Prostate gland (tissue), 2 donors: ENCODE results near the gene NPC1. TPM values are rescaled to one million over a fixed set of nuclear protein-coding genes. Genes with fewer than 3 reads are reported as not detected.

Source experiments
- DNase-seq: peaks from one replicate; pipeline ENCODE4 v3.0.0-alpha.2; 2019; ENCODE audit warnings: low spot score
- H3K27ac ChIP-seq, 2 donors: fragments of 200-600 bp; sonication (generic); 2 replicates each; pipeline ENCODE4 v1.5.1; 2017 to 2019
- H3K27me3 ChIP-seq: fragments of 200-600 bp; sonication (generic); replicated peaks from 2 replicates; pipeline ENCODE4 v1.5.1; 2019; ENCODE audit not compliant: insufficient read depth
- H3K36me3 ChIP-seq, 2 donors: fragments of 200-600 bp; sonication (generic); 1 replicate in 1 of 2; 2 replicates in 1 of 2; pipeline versions ENCODE4 v1.5.1 to v1.8.1; 2017 to 2019
- H3K4me1 ChIP-seq: fragments of 200-600 bp; sonication (generic); replicated peaks from 2 replicates; pipeline ENCODE4 v1.5.1; 2019
- H3K4me3 ChIP-seq, 2 donors: fragments of 200-600 bp; sonication (generic); 2 replicates each; pipeline ENCODE4 v1.5.1; 2017 to 2019
- H3K9me3 ChIP-seq: fragments of 200-600 bp; sonication (generic); 2 replicates; pipeline ENCODE4 v1.5.1; 2017
- POLR2A ChIP-seq: fragments of 450-650 bp; IDR thresholded peaks from one replicate; pipeline ENCODE4 v1.6.1; 2016; ENCODE audit warnings: antibody characterized with exemption, mild to moderate bottlenecking
- POLR2AphosphoS5 ChIP-seq: sonication (generic); formaldehyde crosslinking; IDR thresholded peaks from one replicate; pipeline ENCODE4 v1.6.1; 2017; ENCODE audit warnings: antibody characterized with exemption
- WGBS: methylation state at CpG from one replicate; pipeline ENCODE4 v1.1.5; 2018; 5-methylcytosine and 5-hydroxymethylcytosine counted together
- intact Hi-C: fragments of 100-400 bp; cut with DNase I; formaldehyde crosslinking; loops from one replicate; pipeline ENCODE4 v1.14.2; 2022
- total RNA-seq, 2 donors: library from RNA; depleted of rRNA; stranded (reverse); fragments of >200 nt; gene quantifications; one replicate each; pipeline ENCODE4 v1.1.0, GENCODE V29; 2016
- TF ChIP-seq, protein P1 (sequence below), 4 experiments: fragments of 200-600 bp in 2 of 4; fragments of 450-650 bp in 2 of 4; sonication (generic) in 2 of 4; IDR thresholded peaks; 1 replicate in 3 of 4; 2 replicates in 1 of 4; pipeline ENCODE4 v1.5.1; 2016 to 2019; ENCODE audit warnings: antibody characterized with exemption in 4 of 4, mild to moderate bottlenecking in 2 of 4, moderate library complexity in 2 of 4

Gene NPC1
- total RNA-seq, 2 donors from 2014 or later: 32.0 to 63.5 TPM

DNA sequence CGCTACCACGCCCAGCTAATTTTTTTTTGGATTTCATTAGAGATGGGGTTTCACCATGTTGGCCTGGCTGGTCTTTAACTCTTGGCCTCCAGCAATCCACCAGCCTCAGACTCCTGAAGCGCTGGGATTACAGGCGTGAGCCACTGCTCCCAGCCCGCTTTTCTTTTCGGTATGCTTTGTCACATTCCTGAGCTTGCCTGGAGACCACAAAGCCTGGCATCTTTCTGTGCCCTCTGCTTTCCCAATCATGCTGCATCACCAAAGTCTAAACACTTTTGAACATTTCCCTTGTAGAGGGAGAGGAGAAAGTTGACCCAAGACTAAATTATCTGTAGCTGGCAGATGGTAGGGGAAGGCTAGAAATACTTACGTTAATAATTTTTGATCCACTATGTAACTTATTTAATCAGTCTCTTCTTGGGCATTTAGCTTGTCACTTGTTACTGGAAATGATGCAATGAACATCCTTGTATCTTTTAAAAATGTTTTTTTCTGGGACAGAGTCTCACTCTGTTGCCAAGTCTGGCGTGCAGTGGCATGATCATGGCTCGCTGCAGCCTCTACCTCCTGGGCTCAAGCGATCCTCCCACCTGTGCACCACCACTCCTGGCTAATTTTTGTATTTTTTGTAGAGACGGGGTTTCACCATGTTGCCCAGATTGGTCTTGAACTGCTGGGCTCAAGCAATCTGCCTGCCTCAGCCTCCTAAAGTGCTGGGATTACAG is 2.7 kb upstream of the NPC1 start:
- peak; percentile 24 for DNase-seq
- TF ChIP-seq, protein P1, sequence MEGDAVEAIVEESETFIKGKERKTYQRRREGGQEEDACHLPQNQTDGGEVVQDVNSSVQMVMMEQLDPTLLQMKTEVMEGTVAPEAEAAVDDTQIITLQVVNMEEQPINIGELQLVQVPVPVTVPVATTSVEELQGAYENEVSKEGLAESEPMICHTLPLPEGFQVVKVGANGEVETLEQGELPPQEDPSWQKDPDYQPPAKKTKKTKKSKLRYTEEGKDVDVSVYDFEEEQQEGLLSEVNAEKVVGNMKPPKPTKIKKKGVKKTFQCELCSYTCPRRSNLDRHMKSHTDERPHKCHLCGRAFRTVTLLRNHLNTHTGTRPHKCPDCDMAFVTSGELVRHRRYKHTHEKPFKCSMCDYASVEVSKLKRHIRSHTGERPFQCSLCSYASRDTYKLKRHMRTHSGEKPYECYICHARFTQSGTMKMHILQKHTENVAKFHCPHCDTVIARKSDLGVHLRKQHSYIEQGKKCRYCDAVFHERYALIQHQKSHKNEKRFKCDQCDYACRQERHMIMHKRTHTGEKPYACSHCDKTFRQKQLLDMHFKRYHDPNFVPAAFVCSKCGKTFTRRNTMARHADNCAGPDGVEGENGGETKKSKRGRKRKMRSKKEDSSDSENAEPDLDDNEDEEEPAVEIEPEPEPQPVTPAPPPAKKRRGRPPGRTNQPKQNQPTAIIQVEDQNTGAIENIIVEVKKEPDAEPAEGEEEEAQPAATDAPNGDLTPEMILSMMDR (IDR thresholded peaks at IDR 0.05): no peak
- TF ChIP-seq POLR2AphosphoS5 (no peak), POLR2A (no peak)
- no peaks in the 10 kb centered on the region for H3K27me3 ChIP-seq
- no peak overlapping the region for H3K4me3 ChIP-seq
- no peaks in the 10 kb centered on the region for H3K36me3 ChIP-seq
- H3K9me3 ChIP-seq: no peaks in the 10 kb centered on the region
- intact Hi-C loops: loop anchor here (5.0 to 10.0 kb wide), 2 partner anchors 87 to 454 kb away; partner anchors contain the start of genes CABLES1 and RMC1
- peak overlapping the region in 1 of 2 donors; percentile 12 for H3K27ac ChIP-seq
- WGBS: 43% methylated on average over 11 of the region's 11 CpGs
- no peaks in the 10 kb centered on the region for H3K4me1 ChIP-seq

DNA sequence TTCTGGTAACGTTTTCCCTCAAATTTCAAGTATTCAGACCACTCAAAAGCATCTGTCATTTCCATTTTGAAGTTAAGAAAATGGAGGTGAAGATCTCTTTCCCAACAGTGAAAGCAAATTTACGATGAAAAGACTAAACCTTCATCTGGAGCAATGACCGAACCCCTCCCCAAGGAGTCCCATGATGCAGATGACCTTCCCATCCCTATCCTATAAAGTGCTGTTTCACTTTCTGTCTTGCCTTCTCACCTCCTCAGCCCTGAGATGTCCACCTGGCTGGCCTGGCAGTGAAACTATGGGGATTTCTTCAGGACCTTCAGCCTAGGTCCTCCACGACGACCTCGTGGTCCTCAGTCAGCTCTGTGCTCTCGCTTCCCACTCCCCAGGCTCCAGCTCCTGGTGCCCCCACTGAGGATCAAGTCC is 925 bp upstream of the NPC1 start:
- Histone ChIP-seq H3K36me3 (no peaks in the 10 kb centered on the region), H3K4me3 (peak overlapping the region; percentile 79 to 92), H3K4me1 (no peaks in the 10 kb centered on the region), H3K27me3 (no peaks in the 10 kb centered on the region), H3K27ac (peak overlapping the region; percentile 100), H3K9me3 (no peaks in the 10 kb centered on the region)
- WGBS: 40% methylated on average over 7 of the region's 7 CpGs
- TF ChIP-seq, protein P1 (IDR thresholded peaks at IDR 0.05): no peak
- TF ChIP-seq POLR2AphosphoS5 (no peak), POLR2A (no peak)
- intact Hi-C loops: loop anchor here (1.0 to 10.0 kb wide), 3 partner anchors 71 to 452 kb away; partner anchors contain the start of genes CABLES1 and RMC1
- no peak for DNase-seq

DNA sequence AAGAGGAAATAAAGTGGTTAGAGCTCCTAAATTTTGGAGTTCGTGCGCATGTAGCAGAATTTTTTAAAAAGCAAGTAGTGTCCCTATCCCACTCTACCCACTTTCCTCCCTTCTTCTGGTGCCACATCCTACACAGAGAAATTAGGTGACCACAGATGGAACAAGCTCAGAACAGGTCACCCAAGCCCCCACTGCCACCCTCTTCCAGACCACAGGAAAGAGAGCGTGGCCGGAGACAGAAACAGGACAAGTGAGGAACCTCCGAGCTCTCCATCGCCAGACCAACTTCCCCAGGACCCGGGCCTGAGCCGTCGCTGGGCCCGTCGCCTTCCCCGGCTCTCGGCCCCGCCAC is 433 bp downstream of the NPC1 start:
- intact Hi-C loops: loop anchor here (5.0 to 10.0 kb wide), 2 partner anchors 84 to 451 kb away; partner anchors contain the start of genes CABLES1 and RMC1

DNA sequence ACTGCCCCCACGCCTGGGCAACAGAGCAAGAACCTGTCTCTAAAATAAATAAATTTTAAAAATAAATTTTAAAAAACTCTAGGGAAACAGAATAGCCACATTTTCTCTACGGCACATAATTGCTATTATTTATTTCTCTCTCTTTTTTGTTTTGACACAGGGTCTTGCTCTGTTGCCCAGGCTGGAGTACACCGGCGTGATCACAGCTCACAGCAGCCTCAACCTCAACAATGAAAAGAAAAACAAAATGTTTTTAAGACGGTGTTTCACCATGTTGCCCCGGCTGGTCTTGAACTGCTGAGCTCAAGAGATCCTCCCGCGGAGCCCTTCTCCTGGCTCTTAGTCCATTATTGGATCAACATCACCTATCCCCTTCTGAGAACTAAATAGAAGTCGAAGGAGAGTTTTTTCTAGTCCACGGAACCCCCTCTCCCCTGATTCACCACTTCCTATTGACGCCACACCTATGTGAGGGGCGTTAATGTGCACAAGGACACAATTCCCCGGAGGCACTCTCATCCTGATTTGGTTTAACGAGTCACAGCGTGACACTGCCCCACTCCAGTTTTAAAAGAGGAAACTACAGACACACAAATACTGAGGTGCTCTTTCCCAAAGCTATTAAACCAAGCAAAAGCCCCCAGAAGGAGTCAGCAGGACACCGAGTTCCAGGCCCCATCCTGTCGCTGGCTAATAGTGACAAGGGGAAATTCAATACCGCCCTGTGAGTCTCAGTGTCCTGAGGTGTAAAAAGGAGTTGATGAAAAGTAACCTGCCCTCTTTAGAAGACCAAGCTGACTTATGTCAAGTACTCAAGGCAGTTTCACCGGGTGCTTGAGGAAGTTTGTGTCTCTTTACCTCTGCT is 1.1 kb downstream of the NPC1 start:
- no peaks in the 10 kb centered on the region for H3K36me3 ChIP-seq
- peak overlapping the region; percentile 79 to 92 for H3K4me3 ChIP-seq
- H3K4me1 ChIP-seq: no peaks in the 10 kb centered on the region
- WGBS: 34% methylated on average over 19 of the region's 19 CpGs
- DNase-seq: peak; percentile 17
- intact Hi-C loops: loop anchor here (5.0 to 10.0 kb wide), 2 partner anchors 83 to 450 kb away; partner anchors contain the start of genes CABLES1 and RMC1
- H3K27ac ChIP-seq: peak overlapping the region; percentile 100
- H3K9me3 ChIP-seq: no peaks in the 10 kb centered on the region
- no peaks in the 10 kb centered on the region for H3K27me3 ChIP-seq
- TF ChIP-seq POLR2AphosphoS5 (peak; percentile 10), POLR2A (peak; percentile 34)
- TF ChIP-seq, protein P1 (IDR thresholded peaks at IDR 0.05): no peak

More for the DNA sequence above, 433 bp downstream of the NPC1 start:
- Histone ChIP-seq H3K36me3 (no peaks in the 10 kb centered on the region), H3K4me3 (peak overlapping the region; percentile 79 to 92), H3K9me3 (no peaks in the 10 kb centered on the region), H3K27me3 (no peaks in the 10 kb centered on the region), H3K27ac (peak overlapping the region; percentile 100), H3K4me1 (no peaks in the 10 kb centered on the region)
- no peak for TF ChIP-seq POLR2A
- no peak for TF ChIP-seq POLR2AphosphoS5
- TF ChIP-seq, protein P1 (IDR thresholded peaks at IDR 0.05): no peak
- WGBS: 3% methylated on average over 14 of the region's 14 CpGs
- DNase-seq: no peak
